HG03571 (cell line): ENCODE data around the gene TELO2.
"Not testable (repeated sequence)": the region's sequence is repeated elsewhere in the genome, so short reads cannot be mapped to it uniquely, and the experiment has no call there.

Source experiments
- ATAC-seq: cut with Tn5 transposase; IDR thresholded peaks from one replicate; pipeline ENCODE4 v1.9.1; 2021; ENCODE audit not compliant: unreplicated experiment

The TELO2 gene

DNA sequence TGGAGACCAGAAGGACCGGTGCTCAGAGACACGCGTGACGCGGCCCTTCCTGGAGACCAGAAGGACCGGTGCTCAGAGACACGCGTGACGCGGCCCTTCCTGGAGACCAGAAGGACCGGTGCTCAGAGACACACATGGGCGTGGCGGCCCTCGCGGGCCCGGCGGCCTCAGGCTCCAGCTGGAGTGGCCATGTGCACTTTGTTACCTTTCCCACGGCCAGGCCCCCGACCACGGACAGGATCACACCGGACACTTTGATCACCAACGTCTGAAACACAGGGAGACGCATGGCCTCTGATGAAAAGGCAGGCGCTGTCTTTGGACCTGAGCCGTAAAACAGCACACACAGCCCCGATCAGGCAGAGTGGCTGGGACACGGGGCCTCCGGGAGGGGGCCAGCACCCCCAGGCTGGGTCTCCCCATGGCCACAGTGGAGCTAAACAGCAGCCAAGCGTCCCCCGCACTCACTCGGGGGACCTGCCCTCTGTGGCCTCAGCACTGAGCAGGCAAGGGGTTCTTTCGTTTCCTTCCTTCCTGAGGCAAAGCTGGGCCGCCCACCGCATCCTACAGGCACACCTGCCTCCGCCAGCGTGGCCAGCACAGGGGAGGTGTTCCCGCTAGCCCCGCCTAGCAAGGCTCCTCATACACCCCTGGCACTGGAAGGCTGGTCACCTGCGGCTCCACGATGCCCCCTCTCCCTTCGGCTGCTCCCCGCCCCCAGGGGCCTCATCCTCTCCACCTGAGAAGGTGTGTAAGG lies 35.5 kb upstream of the TELO2 start:
- ATAC-seq: no peak

DNA sequence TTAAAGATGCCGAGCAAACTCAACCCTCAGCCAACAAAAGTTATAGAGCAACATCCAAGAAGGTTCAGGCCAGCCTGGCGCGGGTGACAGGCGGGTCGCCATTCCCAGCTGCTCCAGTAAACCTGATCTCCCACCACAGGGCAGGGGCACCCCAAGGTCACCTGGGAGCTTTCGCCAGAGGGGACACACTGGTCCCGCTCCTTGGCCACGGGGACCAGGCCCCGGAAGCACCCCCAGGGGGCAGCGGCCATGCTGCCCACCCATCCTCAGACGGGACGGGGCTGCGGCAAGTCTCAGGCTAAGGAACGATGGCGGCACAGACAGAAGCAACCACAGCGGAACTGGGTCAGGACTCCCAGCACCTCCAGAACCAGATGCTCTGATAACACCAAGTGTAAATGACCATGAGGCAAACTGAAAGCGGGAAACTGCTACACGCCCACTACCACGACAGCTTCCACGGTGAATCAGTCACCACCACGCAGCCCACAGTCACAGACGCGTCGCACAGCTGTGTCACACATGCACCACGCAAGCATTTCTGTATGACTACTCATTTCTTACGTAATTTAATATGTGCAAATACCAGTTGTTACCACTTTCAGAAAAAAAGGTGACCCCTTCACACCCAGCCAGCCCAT lies 34.7 kb upstream of the TELO2 start:
- no peak for ATAC-seq

DNA sequence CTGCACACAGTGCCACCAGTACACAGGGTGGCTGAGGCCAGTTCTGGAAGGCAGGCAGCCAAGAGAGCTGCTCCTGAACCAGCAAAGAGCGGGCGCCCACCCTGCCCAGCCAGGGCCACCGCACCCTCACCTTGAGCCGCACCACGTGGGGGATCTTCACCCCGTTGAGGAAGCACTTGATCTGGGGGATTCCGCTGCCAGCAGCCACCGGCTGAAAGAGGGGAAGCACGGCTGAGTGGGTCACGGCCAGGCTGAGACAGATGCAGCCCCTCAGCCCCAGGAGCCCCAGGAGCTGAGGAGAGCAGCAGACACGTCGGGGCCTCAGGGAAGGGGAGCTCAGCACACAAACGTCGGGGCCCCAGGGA lies 34.2 kb upstream of the TELO2 start:
- no peak for ATAC-seq

DNA sequence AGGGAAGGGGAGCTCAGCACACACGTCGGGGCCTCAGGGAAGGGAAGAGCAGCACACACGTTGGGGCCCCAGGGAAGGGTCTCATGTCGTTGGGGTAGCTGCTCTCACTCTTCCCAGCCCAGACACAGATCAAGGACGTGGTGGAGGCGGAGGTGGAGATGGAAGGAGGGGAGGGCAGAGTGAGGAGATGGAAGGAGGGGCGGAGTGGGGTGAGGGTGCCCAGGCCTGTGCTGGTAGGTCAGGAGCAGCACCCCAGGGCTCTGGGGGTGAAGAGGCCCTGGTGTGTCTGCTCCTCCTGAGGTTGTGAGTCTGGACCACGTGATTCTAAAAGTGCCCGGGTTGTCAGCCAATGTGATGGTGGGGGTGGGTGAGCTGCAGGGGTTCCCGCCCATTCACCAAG lies 33.2 kb upstream of the TELO2 start:
- ATAC-seq: no peak

DNA sequence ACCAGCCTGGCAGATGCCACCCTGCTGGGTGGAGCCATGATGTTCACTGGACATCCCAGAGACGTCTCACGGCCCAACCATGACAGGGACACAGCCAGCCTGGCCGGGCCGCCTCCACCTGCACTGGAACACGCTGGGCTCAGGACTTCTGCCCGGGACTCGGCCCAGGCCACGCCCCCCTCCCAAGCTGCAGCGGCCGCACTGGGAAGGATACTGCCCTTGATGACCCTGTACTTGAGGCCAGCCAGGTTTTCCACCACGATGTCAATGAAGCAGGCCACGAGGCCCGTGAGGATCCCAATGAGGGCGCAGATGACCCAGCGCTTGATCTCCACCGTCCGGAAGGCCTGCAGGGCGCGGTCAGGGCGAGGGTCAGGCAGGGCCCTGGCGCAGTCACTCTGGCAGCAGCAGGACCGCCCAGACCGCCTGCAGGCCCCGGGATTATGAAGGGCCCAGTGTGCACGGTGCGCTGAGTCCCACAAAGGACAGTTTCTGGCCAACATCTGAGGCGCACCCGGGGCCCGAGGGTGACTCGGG lies 32.5 kb upstream of the TELO2 start:
- ATAC-seq: no peak

DNA sequence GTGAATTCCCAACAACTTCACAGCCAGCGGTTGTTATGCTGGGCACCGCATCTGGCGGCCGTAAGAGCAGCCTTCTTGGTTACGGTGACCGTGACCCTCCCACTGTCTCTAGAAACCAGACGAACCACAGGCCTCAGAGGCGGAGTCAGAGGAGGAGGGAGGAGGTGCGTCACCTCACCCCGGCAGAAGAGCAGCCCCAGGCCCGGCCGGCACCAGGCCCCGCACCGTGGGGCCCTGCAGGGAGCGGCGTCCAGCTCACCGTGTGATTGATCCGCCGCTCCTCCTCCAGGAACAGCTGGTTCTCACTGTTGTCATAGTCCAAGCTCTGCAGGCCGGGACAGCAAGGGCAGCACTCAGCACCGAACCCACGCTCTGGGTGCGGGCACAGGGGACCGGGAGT lies 32.0 kb upstream of the TELO2 start:
- no peak for ATAC-seq

DNA sequence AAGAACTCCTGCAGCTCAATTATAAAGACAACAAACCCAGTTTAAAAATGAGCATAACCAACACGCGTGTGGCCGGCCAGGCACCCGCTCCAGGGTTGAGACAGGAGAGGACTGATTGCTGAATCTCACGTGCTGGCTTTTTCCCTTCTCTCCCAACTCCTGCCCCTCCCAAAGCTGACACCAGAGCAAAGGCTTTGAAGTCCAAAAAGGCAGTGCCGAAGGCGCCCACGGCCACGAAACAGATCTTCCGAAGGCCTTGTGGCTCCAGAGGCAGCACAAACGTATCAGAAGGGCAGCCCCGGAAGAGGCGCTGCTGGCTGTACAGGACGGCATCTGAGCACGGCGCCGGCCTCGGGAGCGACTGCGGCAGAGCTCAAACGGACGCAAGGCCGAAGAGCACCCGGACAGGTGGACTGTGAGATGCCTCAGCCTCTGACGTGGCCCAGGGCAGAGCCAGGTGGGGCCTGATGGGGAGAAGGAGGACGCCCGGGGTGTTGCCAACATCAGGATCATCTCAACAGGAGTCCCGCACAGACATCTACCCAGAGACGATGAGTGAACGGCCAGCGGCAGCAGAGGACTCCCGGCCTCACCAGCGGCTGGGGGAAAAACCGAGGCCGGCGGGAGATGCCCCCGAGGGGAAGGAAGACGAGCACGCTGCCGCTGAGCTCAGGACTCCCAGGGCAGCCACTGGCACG lies 28.8 kb upstream of the TELO2 start:
- ATAC-seq: no peak

DNA sequence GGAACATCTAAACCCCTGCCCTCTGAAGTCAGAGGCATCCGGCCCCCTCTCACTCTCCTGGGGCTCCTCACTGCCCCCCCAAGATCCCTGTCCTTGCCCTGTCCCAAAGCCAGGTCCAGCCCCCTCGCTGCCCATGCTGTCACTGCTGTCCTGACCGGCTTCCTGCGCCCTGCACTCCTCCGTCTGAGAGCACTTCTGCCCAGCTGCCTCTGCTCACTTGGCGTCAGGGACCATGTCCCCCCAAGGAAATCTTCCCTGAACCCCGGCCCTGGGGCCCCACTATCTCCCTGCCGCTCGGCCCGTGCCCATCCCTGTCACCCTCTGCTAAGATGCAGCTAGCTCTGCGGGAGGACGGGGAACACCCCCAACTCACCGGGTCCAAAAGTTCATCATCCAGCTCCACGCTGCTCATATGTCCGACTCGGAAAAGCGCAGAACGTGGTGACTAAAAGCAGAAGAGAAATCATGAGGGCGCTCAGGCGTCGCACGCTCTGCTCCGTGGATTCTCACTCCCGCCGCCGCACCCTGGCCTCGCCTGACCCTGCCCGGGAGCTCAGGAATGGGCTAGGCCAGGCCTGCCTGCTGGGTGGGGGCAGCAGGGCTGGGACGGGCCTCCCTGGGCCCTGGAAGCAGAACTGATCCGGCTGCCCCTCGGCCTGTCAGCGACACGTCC lies 28.1 kb upstream of the TELO2 start:
- no peak for ATAC-seq

DNA sequence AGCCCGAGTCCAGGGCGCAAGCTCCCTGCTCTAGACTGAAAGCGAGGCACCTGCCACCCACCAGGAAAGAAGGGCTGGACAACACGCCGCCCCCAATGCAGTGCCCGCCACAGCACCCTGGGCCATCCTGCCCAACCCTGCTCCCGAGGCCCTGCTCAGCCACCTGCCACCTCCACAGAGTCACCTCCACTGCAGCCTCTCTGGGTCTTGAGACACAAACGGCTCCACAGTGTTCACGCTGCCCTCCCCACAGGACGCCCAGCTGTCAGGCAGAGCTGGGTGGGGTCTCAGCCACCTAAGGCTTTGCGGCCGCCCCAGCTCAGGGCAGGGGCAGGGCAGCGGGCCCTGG lies 27.6 kb upstream of the TELO2 start:
- no peak for ATAC-seq

DNA sequence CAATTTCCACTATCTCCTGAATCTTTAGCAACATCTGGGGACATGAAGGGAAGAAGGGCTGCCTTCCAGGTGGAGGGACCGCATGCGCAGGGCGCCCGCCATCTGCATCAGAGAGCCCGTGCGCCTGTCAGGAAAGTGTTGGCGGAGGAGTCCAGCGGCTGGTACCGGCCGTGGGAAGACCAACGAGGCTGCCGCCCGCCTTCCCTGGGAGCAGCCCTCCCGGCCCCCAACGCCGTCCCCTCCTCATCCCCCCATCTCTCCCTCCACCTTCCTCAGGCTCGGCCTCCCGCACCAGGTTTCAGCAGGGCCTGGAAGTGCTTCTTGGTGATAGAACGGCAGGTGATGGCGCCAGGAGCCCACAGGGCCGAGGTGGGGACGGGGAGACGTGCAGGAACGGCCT lies 27.1 kb upstream of the TELO2 start:
- no peak for ATAC-seq

DNA sequence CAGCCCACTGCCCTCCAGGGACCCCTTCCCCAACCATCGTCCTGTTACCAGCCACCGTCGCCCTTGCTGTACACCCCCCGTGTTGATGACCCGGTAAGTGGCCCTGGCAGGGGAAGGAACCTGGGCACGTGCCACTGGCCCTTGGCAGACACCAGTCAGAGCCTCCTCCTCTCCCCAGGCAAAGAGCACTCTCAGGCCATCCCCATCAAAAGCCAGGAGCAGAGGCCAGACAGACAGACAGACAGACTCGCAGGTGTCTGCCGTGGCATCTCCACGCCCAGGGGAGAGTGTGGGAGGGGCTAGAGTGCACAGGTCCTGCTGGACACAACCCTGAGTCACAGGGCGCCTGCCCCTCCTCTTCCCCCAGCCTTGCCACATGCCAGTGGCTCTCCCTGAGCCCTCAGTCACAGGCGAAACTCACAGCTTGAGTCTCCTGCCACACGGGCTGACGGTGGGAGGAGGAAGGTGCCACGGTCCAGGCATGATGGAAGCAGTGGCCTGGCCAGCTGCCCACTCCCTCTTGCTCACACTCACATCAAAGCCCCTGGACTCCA lies 26.1 kb upstream of the TELO2 start:
- ATAC-seq: no peak

DNA sequence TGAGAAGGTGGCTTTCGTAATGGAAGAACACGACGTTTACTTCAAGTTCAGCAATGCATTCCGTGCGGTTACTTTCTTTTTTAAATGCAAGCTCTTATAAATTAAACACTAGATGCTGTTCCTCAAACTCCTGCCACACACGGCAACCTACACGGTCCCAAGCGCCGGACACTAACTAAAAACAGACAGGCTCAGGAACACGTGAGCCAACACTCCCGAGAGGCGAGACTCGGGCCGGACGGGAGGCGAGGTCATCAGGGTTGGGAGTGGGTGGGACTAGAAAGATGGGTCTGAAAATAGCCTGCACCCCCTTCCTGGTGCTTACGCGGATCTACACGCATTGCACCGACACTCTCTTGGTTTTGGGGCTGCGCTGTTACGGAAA lies 24.7 kb upstream of the TELO2 start:
- ATAC-seq: no peak

DNA sequence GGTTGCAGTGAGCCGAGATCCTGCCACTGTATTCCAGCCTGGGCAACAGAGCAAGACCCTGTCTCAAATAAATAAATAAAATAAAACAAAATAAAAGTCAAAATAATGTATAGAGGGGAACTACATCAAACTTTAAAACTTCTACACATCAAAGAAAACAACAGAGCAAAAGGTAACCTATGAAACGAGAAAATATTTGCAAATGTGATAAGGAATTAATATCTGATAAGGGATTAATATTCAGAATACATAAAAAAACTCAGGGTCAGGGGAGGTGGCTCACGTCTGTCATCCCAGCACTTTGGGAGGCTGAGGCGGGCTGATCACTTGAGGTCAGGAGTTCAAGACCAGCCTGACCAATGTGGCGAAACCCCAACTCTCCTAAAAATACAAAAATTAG lies 24.0 kb upstream of the TELO2 start:
- ATAC-seq: not testable (repeated sequence)

DNA sequence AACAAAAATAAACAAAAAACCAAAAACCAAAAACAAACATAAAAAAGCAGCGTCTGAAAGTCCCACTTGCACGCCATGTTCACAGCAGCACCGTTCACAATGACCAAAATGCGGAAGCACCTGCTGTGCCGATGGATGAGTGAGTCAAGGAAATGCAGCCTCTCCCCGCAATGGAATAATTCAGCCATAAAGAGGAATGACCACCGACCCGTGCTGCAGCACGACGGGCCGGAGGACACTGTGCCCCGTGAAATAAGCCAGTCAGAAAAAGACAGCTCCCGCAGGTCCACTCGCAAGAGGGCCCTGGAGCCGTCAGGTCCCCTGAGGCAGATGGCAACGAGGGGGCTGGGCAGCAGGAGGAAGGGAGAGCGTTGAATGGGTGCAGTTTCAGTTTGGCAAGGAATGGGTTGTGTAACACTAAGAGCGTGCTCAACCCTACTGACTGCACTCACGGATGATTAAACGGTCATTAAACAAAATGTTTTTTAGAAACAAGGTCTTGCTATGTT lies 23.4 kb upstream of the TELO2 start:
- no peak for ATAC-seq

DNA sequence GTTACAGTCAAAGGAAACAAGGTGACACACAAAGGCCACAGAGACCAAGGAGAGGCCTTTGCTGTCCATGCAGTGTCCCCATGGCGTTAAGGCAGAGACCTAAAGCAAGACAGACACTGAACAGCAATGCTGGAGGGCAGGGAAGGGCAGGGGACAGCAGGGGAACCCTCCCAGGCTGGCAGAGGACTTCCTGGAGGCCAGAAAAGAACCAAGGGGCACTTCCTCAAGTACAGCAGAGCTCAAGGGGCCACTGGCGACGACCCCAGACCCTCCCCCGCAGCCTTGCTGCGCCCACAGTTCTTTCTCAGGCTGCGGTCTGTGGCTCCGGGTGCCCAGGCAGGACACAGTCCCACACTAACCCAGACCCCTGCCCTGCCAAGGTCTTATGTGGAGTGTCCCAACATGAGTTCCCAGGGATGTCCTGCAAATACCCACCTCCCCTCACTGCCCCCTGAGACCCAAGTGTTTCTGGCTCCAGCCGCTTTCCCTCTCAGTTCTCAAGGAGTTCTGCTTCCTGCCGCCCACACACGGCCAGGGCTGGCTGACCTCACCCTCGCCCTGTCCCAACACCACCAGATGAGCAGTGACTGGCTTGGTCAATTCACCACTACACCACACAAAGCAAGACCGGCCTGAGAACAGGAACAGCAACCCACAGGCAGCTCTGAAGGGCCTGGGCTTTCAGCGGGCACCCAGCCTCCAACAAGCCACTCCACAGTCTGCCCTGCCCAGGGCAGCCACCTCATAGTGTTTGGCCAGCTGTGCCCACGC lies 22.5 kb upstream of the TELO2 start:
- no peak for ATAC-seq

DNA sequence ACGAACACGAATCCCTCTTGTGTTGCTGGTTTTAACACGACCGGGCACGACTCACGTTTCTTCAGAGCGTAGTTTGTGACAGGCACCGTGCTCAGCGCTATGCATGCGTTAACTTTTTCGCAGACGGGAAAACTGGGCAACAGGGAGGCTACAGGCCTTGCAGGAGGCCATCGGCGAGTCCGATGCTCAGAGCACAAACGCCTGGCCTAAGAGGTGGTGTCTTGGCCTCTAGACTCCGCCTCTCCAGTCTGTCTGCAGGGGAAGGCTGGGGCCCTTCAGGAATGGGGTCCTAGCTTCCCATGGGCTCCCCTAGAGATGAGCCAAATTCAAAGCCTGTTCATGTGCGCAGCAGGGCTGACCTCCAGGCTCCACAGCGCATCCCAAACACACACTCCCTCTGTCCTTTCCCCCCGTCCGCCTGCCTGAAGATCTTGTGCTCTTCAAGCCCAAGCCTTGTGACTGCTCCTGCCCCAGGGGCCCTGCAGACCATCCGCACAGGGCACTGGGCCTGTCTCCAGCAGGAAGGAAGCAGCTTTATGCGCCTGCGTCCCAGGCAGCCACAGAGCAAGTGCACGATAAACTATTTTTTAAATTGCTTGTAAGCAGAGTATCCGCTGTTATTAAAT lies 21.5 kb upstream of the TELO2 start:
- ATAC-seq: no peak

DNA sequence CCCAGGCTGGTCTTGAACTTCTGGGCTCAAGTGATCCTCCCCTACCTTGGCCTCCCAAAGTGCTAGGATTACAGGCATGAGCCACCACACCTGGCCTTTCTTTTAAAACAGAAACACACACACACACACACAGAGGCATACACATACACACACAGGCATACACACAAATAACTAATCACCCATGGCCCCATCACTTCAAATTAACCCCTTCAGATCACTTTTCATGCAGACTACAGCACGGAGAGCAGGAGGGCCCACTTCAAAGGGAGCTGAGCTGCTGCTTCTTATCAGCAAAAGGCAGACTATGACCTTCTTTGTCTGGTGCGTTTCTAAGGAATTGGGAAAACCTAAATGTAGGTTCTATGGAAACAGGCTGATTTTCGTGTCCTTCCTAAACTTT lies 20.2 kb upstream of the TELO2 start:
- no peak for ATAC-seq

DNA sequence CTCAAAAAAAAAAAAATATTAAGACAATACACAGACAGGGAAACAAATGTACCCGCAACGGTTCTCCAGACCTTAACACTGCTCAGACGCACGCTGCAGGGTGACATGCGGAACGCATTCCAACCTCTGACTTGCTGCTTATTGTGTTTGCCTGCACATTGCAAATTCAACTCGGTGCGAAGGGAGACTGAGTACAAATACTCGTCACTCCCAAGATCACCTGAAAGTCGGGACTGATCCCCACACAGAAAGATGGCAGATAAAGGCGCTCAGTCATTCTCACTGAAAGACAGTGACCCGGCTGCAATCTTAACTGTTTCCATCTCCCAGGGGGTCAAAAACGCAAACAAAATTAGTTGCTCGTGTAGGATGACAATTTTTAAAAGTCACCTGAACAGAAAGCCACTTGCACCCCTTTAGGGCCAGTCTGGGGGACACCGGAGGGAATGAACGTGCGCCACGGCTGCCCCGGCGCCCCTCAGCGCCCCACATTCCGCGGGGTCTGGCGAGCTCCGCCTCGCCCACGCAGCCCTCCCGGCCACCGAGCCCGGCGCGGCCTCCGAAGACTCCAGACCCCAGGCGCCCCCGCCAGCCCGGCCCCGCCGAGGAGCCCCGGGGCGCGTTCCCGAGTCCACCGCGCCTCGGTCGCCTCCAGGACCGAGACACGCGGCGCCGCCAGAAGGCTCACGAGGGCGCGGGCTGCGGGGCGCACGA lies 18.9 kb upstream of the TELO2 start:
- ATAC-seq: peak; percentile 6

DNA sequence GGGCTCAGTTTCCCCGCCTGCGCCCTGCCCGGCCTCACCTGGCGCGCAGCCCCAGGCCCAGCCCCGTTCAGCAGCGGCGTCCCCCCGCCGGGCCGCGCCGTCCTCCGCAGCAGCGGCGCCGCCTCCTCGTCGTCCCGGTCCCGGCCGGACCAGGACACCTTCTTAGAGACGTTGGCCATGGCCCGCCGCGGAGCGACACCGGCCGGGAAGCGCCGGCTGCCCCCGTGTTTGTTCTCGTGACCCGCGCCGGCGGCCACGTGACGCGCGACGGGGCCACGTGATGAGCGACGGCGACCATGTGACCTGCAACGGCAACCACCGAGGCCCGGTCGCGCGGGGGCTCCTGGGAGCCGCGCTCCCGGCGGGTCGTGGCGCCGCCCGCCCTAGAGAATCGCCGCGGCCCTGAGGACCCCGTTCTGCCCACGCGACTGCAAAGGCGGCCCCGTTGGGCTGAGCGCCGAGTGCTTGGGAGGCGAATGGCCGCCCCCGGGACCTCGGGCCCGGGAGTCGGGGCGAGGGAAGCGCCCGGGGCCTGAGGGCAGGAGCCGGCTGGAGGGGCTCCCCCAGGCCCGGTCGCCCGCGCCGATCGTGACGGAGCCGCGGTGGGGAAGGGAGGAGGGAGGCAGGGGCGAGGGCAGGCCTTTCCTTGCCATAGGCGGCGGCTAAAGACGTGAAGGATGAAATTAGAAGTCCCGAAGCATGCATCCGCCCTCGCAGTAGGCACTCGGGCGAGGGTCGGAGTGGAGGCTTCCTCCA lies 18.2 kb upstream of the TELO2 start, which contains the start of gene CLCN7:
Gene CLCN7, minus strand, starts transcription at position 233 of the 756 bp plus-strand sequence. Its CDS starts 54 bp downstream, at position 179.
- peak; percentile 75 for ATAC-seq
